A549 (cell line): ENCODE data around the gene SH3PXD2A. TPM values are rescaled to one million over a fixed set of nuclear protein-coding genes. Genes with fewer than 3 reads are reported as not detected.

ENCODE experiments used
- ATAC-seq, 2 experiments: fragments of 200-7000 bp in 1 of 2; fragments of >200 bp in 1 of 2; cut with Nextera tagmentation in 1 of 2; cut with Tn5 transposase in 1 of 2; 3 replicates each; pipeline versions ENCODE4 v1.8.0 to v1.9.1; 2018 to 2020; ENCODE audit warnings: mild to moderate bottlenecking in 1 of 2, moderate library complexity in 1 of 2
- CTCF ChIA-PET: fragments of 300-600 bp; sonication (Branson Sonifier 250); formaldehyde crosslinking; extraction: SDS; loops from one replicate; lab custom pipeline; 2021; ENCODE audit warnings: antibody characterized with exemption, inconsistent platforms; lab: Yijun Ruan, JAX
- POLR2A ChIA-PET: fragments of 350-600 bp; formaldehyde crosslinking; extraction: SDS; loops from one replicate; lab custom pipeline; 2021; ENCODE audit warnings: antibody characterized with exemption, inconsistent platforms; lab: Yijun Ruan, JAX
- DNase-seq, 2 experiments: peaks; one replicate each; pipeline versions ENCODE4 v3.0.0 to v3.0.0-alpha.2; 2011 to 2016; ENCODE audit warnings: low read depth in 1 of 2, low spot score in 1 of 2
- FAIRE-seq: peaks from 2 replicates; lab custom pipeline; 2011; peaks lifted over from hg19 to GRCh38; lab: Jason Lieb, UNC
- H3K27ac ChIP-seq, 2 experiments: fragments of >200 bp; sonication (Bioruptor Twin); formaldehyde crosslinking; 3 replicates each; pipeline ENCODE4 v1.5.1; 2016 to 2017
- H3K4me1 ChIP-seq: fragments of >200 bp; sonication (Bioruptor Twin); formaldehyde crosslinking; 3 replicates; pipeline ENCODE4 v1.6.1; 2016
- H3K4me2 ChIP-seq: fragments of >200 bp; sonication (Bioruptor Twin); formaldehyde crosslinking; 3 replicates; pipeline ENCODE4 v1.6.1; 2016
- H3K4me3 ChIP-seq: fragments of >200 bp; sonication (Bioruptor Twin); formaldehyde crosslinking; 3 replicates; pipeline ENCODE4 v1.5.1; 2016
- H3K9me3 ChIP-seq: fragments of >200 bp; sonication (Bioruptor Twin); formaldehyde crosslinking; 3 replicates; pipeline ENCODE4 v1.6.1; 2016
- BHLHE40 ChIP-seq: IDR thresholded peaks from 2 replicates; pipeline ENCODE4 v1.6.1; 2012; ENCODE audit warnings: low read depth, low read length, inconsistent platforms
- CBX2 ChIP-seq: fragments of 200-600 bp; sonication (generic); IDR thresholded peaks from 2 replicates; pipeline ENCODE4 v1.6.1; 2016; ENCODE audit warnings: low read depth, mild to moderate bottlenecking, borderline replicate concordance
- CBX8 ChIP-seq: fragments of 200-600 bp; sonication (generic); IDR thresholded peaks from 2 replicates; pipeline ENCODE4 v1.6.1; 2016
- CHD4 ChIP-seq: fragments of 200-600 bp; sonication (generic); IDR thresholded peaks from 2 replicates; pipeline ENCODE4 v1.6.1; 2016; ENCODE audit warnings: antibody characterized with exemption, mild to moderate bottlenecking, borderline replicate concordance
- EP300 ChIP-seq, 2 experiments: fragments of >200 bp; sonication (Bioruptor Twin); formaldehyde crosslinking; IDR thresholded peaks; 2 replicates in 1 of 2; 3 replicates in 1 of 2; pipeline ENCODE4 v1.6.1; 2016 to 2017
- ESRRA ChIP-seq: fragments of 150-350 bp; IDR thresholded peaks from 2 replicates; pipeline ENCODE4 v1.6.1; 2014; ENCODE audit warnings: mild to moderate bottlenecking, low read length, borderline replicate concordance
- HEYL ChIP-seq: fragments of 250-450 bp; sonication (Bioruptor Pico); IDR thresholded peaks from 2 replicates; pipeline ENCODE4 v1.8.0; 2021; ENCODE audit warnings: mild to moderate bottlenecking, moderate library complexity
- HOXA7 ChIP-seq: fragments of 250-450 bp; sonication (Bioruptor Pico); IDR thresholded peaks from 2 replicates; pipeline ENCODE4 v1.5.0; 2020; ENCODE audit warnings: mild to moderate bottlenecking, moderate library complexity
- JUNB ChIP-seq: fragments of >200 bp; sonication (Bioruptor Twin); formaldehyde crosslinking; IDR thresholded peaks from 2 replicates; pipeline ENCODE4 v1.6.1; 2016
- KDM1A ChIP-seq: fragments of 200-600 bp; sonication (generic); IDR thresholded peaks from 2 replicates; pipeline ENCODE4 v1.6.1; 2016; ENCODE audit warnings: low read depth, mild to moderate bottlenecking
- MAX ChIP-seq: IDR thresholded peaks from 2 replicates; pipeline ENCODE4 v1.6.1; 2012
- MAZ ChIP-seq: fragments of 150-350 bp; IDR thresholded peaks from 2 replicates; pipeline ENCODE4 v1.6.1; 2014; ENCODE audit warnings: antibody characterized with exemption, low read depth, low read length, borderline replicate concordance
- SMC3 ChIP-seq: fragments of >200 bp; sonication (Bioruptor Twin); formaldehyde crosslinking; IDR thresholded peaks from 3 replicates; pipeline ENCODE4 v1.6.1; 2018; ENCODE audit warnings: inconsistent platforms
- TP53 ChIP-seq: fragments of 250-450 bp; sonication (Bioruptor Pico); IDR thresholded peaks from 2 replicates; pipeline ENCODE4 v1.5.0; 2021; ENCODE audit warnings: mild to moderate bottlenecking, moderate library complexity
- ZC3H11A ChIP-seq: fragments of 450-650 bp; IDR thresholded peaks from 2 replicates; pipeline ENCODE4 v1.6.1; 2014; ENCODE audit warnings: antibody characterized with exemption, mild to moderate bottlenecking
- ZSCAN20 ChIP-seq: fragments of 250-450 bp; sonication (Bioruptor Pico); IDR thresholded peaks from 2 replicates; pipeline ENCODE4 v1.8.0; 2022; ENCODE audit warnings: mild to moderate bottlenecking, moderate library complexity
- WGBS: methylation state at CpG from one replicate; pipeline ENCODE4 v1.1.6; 2017; ENCODE audit errors: missing lambda C conversion rate; 5-methylcytosine and 5-hydroxymethylcytosine counted together
- polyA plus RNA-seq, 4 experiments: library from polyadenylated mRNA; depleted of rRNA in 3 of 4; stranded (reverse); fragments of >200 nt; fragmentation: RNase III in 1 of 4; extraction: RNeasy Plus Mini Kit Qiagen cat#74134 plus additional on column Dnase treatment in 1 of 4; gene quantifications; 2 replicates in 3 of 4; 3 replicates in 1 of 4; pipeline ENCODE4 v1.2.3, GENCODE V29; 2011 to 2017
- TF ChIP-seq, protein P1 (sequence below): fragments of 250-450 bp; sonication (Bioruptor Pico); IDR thresholded peaks from 2 replicates; pipeline ENCODE4 v1.5.0; 2021; ENCODE audit warnings: mild to moderate bottlenecking, moderate library complexity, borderline replicate concordance
- TF ChIP-seq, protein P2 (sequence below): fragments of 150-350 bp; IDR thresholded peaks from 2 replicates; pipeline ENCODE4 v1.6.1; 2014; ENCODE audit warnings: low read depth, mild to moderate bottlenecking, low read length

The SH3PXD2A gene
- polyA plus RNA-seq, 2 of the 4 experiments (the other 2 are of a cell fraction): 2.4 to 3.9 TPM

- no peaks in the 10 kb centered on the region for H3K9me3 ChIP-seq
- no peak for DNase-seq
- ATAC-seq: no peak
- TF ChIP-seq CBX8 (no peak), HEYL (CRISPR knock-in tag) (no peak), MAZ (no peak), KDM1A (no peak), JUNB (no peak)
- H3K4me1 ChIP-seq: no peaks in the 10 kb centered on the region
- POLR2A ChIA-PET: no interaction called here
- no peak overlapping the region for H3K4me2 ChIP-seq
- CTCF ChIA-PET: interaction anchor here (2.7 to 11.4 kb wide), 2 partner anchors 8 to 171 kb away, joined by 14 to 321 read pairs; no protein-coding TSS in a partner anchor
- FAIRE-seq: no peak
- no peak overlapping the region for H3K27ac ChIP-seq
- WGBS: 91% methylated on average over 7 of the region's 7 CpGs
- H3K4me3 ChIP-seq: no peak overlapping the region
These were observed 24.5 kb upstream of the SH3PXD2A start for GRCh38 chr10:103879831-103880230.

GRCh38 chr10:103879409-103879808 is 24.0 kb upstream of the SH3PXD2A start:
- peak in 1 of 2 experiments; percentile 39; a peak in 2 of 6 replicates for ATAC-seq
- FAIRE-seq: no peak
- TF ChIP-seq CBX2 (no peak), SMC3 (no peak), BHLHE40 (no peak), HOXA7 (CRISPR knock-in tag) (no peak), TP53 (no peak), MAZ (no peak)
- TF ChIP-seq, protein P1, sequence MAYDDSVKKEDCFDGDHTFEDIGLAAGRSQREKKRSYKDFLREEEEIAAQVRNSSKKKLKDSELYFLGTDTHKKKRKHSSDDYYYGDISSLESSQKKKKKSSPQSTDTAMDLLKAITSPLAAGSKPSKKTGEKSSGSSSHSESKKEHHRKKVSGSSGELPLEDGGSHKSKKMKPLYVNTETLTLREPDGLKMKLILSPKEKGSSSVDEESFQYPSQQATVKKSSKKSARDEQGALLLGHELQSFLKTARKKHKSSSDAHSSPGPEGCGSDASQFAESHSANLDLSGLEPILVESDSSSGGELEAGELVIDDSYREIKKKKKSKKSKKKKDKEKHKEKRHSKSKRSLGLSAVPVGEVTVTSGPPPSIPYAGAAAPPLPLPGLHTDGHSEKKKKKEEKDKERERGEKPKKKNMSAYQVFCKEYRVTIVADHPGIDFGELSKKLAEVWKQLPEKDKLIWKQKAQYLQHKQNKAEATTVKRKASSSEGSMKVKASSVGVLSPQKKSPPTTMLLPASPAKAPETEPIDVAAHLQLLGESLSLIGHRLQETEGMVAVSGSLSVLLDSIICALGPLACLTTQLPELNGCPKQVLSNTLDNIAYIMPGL (CRISPR knock-in tag): no peak
- TF ChIP-seq, all 56 proteins: peak for 0
- 79% methylated on average over 9 of the region's 9 CpGs for WGBS
- POLR2A ChIA-PET: no interaction called here
- no peak overlapping the region for H3K27ac ChIP-seq
- DNase-seq: no peak
- H3K4me1 ChIP-seq: no peaks in the 10 kb centered on the region
- CTCF ChIA-PET: interaction anchor here (2.7 to 11.4 kb wide), 2 partner anchors 8 to 171 kb away, joined by 14 to 321 read pairs; no protein-coding TSS in a partner anchor
- H3K4me2 ChIP-seq: no peak overlapping the region
- no peak overlapping the region for H3K4me3 ChIP-seq
- no peaks in the 10 kb centered on the region for H3K9me3 ChIP-seq

- 85% methylated on average over 1 of the region's 1 CpG for WGBS
- Histone ChIP-seq H3K9me3 (no peaks in the 10 kb centered on the region), H3K4me3 (no peak overlapping the region), H3K27ac (no peak overlapping the region), H3K4me2 (no peak overlapping the region), H3K4me1 (no peaks in the 10 kb centered on the region)
- ATAC-seq (no peak), FAIRE-seq (no peak), DNase-seq (no peak)
- ChIA-PET POLR2A (no interaction called here), CTCF (interaction anchor here (1.0 to 11.4 kb wide), 3 partner anchors 10 to 169 kb away, joined by 4 to 321 read pairs (median 14); no protein-coding TSS in a partner anchor)
- TF ChIP-seq EP300 (IDR thresholded peaks at IDR 0.05): no peak
- TF ChIP-seq, protein P2, sequence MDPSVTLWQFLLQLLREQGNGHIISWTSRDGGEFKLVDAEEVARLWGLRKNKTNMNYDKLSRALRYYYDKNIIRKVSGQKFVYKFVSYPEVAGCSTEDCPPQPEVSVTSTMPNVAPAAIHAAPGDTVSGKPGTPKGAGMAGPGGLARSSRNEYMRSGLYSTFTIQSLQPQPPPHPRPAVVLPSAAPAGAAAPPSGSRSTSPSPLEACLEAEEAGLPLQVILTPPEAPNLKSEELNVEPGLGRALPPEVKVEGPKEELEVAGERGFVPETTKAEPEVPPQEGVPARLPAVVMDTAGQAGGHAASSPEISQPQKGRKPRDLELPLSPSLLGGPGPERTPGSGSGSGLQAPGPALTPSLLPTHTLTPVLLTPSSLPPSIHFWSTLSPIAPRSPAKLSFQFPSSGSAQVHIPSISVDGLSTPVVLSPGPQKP: no peak
- TF ChIP-seq ZSCAN20 (CRISPR knock-in tag): no peak
- no peak for TF ChIP-seq CHD4
- TF ChIP-seq MAZ: no peak
These were observed 22.5 kb upstream of the SH3PXD2A start for GRCh38 chr10:103877861-103878260.

GRCh38 chr10:103876155-103876554 is 20.8 kb upstream of the SH3PXD2A start:
- ChIA-PET POLR2A (no interaction called here), CTCF (interaction anchor here (1.3 to 5.9 kb wide), 4 partner anchors 9 to 163 kb away, joined by 4 to 32 read pairs (median 16); no protein-coding TSS in a partner anchor)
- Histone ChIP-seq H3K4me1 (peaks cover 7% of the 10 kb centered on the region; the same call in 2 of the 3 replicates), H3K27ac (no peak overlapping the region), H3K4me3 (no peak overlapping the region), H3K9me3 (no peaks in the 10 kb centered on the region), H3K4me2 (no peak overlapping the region)
- ATAC-seq: no peak
- WGBS: 82% methylated on average over 5 of the region's 5 CpGs
- no peak for FAIRE-seq
- no peak for TF ChIP-seq CHD4
- no peak for TF ChIP-seq HEYL (CRISPR knock-in tag)
- TF ChIP-seq ESRRA: no peak
- no peak for TF ChIP-seq MAX
- no peak for TF ChIP-seq ZC3H11A
- DNase-seq: no peak
